Left renal pelvis (tissue), 4 donors: ENCODE results near the gene CLEC16A. TPM values are rescaled to one million over a fixed set of nuclear protein-coding genes. Genes with fewer than 3 reads are reported as not detected.

Source experiments
- DNase-seq, 4 donors: peaks; one replicate each; pipeline ENCODE4 v3.0.0-alpha.2; 2013; ENCODE audit warnings: low read depth in 4 of 4, low spot score in 3 of 4
- polyA plus RNA-seq, 4 donors: library from polyadenylated mRNA; unstranded; fragments of 120-200 nt; gene quantifications; one replicate each; pipeline ENCODE4 v1.2.1, GENCODE V29; 2013; ENCODE audit not compliant: insufficient read length in 4 of 4

The CLEC16A gene
- polyA plus RNA-seq, 4 donors, result 18.0 to 25.9 (median 22.7) TPM

DNA sequence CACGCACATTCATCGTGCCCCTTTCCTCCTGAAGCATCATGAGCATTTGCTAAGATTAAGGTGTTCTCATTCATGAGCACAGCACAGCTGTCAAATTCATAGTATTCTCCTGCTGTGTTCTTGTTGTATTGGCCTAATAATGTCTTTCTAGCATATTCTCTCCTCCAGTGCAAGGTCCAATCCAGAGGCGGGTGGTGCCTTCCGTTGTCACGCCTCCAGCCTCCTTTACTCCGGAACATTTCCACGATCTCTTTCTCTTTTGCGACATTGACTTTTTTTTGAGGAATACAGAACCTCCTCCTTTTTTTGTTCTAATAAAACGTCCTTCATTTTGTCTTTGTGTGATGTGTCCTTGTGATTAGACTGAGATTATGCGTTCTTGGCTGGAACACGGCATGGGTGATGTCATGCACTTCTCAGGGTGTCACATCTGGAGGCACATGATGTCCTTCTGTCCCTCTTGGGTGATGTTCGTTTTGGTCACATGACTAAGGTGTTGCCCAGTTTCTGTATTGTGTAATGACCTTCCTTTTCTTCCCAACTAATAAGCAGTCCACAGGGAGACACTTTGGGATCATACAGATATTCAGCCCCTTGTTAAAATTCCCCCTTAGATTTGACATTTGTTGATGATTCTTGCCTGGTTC lies 66.3 kb downstream of the CLEC16A start:
- no peak for DNase-seq

GRCh38 chr16:11011326-11011725 lies 67.0 kb downstream of the CLEC16A start:
- no peak for DNase-seq

GRCh38 chr16:11012841-11013240 lies 68.5 kb downstream of the CLEC16A start:
- DNase-seq, result no peak

DNA sequence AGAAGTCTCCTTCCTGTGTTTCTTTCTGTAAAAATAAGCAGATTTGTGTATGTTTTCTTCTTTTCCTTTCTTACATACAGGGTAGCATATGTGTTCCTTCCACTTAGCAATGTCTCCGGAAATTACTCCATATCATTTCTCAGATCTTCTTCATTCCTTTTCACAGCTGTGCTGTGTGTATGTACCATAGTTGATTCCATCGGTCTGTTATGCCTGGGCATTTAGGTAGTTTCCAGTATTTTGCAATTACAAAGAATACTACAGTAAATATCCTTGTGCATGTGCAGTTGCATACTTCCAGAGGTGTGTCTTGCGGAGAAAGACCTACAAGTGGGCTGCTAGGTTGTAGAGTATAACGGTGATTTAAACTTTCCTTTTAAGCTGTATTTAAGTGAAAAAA lies 69.8 kb downstream of the CLEC16A start:
- no peak for DNase-seq

- DNase-seq, result no peak
Observed at GRCh38 chr16:11015076-11015475, 70.7 kb downstream of the CLEC16A start.

GRCh38 chr16:11015607-11016006 lies 71.2 kb downstream of the CLEC16A start:
- no peak for DNase-seq

DNA sequence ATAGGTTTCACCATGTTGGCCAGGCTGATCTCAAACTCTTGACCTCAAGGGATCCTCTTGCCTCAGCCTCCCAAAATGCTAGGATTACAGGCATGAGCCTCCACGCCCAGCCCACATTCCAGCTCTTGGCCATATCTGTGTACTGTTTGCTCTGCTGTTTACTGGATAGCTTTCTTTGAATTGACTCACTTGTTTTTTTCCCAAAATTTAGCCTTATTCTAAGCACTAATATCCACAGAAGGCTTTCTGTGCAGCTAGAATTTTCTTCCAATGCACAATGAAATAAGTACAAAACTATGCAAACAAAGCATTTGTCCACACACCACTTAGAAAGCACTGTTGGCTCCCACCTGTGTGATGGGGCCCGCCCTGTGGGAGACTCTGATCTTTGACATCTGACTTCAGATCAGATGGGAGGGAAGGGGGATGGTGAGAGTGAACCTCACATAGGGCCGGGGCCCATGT lies 72.2 kb downstream of the CLEC16A start:
- no peak for DNase-seq

DNA sequence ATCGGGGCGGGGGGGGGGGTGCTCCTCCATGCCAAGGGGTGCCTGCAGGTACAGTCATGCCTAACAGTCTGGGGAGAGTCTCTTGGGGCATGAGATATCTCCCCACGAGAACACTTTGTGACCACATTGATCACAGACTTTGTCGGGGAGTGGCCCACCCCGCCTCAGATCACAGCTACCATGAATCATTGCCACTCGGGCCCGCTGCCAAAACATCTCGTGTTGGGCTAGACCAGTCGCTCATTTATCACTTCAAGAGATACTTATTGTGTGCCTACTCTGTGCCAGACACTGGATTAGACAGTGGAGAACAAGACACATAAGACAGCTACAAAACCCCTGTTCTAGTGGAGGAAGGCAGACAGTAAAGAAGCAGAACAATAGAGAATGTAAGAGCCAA lies 72.6 kb downstream of the CLEC16A start:
- no peak for DNase-seq

DNA sequence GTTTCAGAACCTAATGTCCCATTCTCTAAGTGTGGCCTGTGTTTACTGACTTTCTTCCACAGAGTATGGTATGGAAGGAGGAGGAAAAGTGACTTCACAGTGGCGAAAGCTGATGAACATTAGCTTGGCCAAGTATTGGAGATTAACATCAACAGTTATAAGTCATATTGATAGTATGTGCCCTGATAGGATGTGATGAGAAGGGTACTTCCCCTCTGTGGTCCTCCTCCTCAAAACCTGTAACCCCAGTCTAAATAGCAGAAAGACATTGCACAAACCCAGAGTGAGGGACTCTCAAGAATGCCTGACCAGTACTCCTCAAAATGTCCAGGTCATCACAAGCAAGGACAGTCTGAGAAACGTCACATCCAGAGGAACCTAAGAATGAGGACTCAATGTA lies 73.1 kb downstream of the CLEC16A start:
- no peak for DNase-seq

DNA sequence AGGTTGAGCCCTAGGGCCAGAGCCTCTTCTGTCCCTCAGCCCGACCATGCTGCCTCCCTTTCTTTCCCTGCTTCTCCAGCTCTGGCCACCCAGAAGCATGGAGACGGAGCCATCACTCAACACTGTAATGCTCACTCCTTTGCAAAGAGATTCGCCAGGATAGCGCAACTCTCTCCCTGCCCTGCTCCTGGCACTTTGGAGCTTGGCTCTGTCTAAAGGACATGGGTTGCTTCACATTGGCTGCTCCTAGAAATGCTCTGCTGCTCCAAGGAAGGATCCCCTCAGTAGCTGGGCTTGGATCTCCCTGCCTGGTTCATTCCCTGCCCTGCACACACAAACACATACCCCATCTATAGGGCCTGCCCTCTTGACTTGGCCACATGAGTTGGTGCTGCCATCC lies 76.0 kb downstream of the CLEC16A start:
- DNase-seq, result no peak

DNA sequence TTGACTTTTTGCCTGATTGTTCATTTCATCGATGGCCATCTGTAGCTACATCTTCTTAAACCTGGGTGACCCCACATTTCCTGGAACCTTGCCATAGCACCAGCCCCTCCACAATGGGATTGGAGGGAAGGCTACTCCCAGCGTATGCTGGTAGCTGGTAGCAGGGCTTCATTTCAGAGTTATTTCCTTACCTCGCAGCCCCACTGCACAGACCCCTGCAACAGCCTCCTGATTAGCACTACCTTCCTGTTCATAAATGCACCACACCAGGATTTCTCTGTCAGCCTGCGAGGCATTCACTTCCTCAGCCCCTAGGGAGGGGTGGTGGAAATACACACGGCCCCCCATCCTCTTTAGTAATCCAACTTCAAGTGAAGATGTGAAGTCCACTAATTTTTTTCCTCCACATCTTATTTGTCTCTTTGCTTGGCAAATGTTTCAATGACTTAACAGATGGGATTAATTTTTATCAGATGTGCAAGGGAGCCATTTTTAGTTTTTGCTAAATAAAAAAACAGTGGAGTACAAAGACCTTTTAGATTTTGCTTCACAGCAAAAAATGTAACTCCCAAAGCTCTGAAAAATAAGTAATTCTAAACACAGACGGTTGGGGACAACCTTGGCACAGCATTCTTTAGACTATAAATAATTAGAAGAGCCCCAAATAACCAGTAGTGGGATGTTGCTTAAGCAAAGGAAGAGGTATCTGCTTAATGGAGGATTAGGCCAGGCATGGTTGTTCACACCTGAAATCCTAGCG lies 76.6 kb downstream of the CLEC16A start:
- no peak for DNase-seq

DNA sequence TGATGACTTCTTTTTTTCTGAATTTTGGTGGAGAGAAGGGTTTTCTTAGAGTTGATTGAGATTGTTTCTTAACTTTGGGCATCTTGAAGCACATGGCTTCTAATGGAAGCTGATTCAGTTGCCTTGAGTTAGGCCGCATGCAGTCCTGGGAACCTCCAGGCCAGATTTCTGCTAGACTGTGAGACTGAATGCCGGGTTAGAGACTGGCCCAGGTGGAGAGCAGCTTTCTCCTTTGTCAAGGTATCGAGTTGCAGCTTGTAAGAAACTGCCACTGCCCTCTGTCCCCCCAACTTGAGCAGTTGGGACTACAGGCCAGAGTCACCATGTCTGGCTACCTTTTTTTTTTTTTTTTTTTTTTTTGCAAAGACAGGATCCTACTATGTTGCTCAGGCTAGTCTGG lies 77.6 kb downstream of the CLEC16A start:
- DNase-seq, result no peak

DNA sequence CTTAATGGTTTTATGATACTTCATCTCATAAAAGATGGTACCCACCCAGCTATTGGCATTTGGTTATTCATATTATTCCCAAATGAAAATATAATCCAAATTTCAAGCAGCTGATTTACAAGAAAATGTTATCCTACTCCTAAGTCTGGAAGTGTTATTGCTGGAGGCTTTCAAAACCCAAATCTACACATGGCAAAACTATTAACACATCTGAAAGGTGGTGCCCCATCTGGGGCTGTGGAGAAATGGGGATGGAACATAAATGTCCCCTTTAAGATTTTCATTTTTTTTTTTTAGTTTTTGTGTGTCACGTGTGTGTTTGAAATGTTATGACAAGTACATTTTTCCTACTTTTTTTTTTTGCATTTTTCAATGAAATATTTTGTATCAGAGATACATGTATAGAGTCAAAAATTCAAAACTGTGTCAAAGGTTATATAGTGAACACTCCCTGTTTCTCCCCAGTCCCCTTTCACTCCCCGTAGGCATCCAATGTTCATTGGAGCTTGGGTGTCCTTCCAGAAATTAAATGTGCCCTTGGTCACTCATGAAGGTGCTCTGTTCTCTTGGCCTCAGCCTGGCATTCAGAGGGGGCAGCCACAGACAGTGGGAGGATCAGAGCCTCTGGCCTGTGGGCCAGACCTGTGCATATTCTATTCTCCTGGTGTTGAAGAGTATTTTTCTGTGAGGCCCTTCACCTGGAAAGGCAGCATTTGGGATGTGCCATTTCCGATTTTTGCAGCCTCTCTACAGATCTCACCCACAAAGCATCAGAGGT lies 79.1 kb downstream of the CLEC16A start:
- no peak for DNase-seq

DNA sequence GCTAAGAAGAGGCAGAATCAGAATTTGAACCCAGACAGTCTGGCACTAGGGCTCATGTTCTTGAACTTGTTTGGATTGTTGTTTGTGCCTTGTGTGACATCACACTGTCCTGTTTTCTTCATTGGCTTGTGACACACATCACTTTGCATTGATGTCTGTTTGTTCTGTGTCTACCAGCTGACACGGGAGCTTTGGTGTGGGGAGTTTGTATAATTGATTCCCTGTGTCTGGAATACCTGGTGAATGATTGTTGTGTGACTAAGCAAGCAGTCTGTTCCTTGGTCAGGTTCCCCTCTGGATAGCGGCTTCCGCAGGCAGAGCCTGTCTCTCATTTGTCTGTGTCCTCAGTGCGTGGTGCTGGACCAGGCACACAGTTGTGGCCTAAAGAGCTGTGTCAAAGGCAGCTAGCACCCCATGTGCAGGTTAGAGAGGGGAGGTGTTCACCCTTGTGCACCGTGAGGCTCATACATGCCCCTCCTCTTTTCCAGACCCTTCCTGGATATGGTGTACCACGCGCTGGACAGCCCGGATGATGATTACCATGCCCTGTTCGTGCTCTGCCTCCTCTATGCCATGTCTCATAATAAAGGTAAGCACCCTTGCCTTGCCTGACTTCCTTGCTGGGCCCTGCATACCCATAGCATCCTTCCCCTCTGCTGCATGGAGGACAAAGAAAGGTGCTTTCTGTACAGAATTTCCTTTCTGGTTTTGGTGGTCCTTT lies 80.1 kb downstream of the CLEC16A start:
- no peak for DNase-seq

- DNase-seq, result no peak
Observed at GRCh38 chr16:11025120-11025531, 80.8 kb downstream of the CLEC16A start.

- DNase-seq, result no peak
Observed at GRCh38 chr16:11029948-11030347, 85.6 kb downstream of the CLEC16A start.

- DNase-seq, result no peak
Observed at GRCh38 chr16:11030990-11031510, 86.7 kb downstream of the CLEC16A start.

DNA sequence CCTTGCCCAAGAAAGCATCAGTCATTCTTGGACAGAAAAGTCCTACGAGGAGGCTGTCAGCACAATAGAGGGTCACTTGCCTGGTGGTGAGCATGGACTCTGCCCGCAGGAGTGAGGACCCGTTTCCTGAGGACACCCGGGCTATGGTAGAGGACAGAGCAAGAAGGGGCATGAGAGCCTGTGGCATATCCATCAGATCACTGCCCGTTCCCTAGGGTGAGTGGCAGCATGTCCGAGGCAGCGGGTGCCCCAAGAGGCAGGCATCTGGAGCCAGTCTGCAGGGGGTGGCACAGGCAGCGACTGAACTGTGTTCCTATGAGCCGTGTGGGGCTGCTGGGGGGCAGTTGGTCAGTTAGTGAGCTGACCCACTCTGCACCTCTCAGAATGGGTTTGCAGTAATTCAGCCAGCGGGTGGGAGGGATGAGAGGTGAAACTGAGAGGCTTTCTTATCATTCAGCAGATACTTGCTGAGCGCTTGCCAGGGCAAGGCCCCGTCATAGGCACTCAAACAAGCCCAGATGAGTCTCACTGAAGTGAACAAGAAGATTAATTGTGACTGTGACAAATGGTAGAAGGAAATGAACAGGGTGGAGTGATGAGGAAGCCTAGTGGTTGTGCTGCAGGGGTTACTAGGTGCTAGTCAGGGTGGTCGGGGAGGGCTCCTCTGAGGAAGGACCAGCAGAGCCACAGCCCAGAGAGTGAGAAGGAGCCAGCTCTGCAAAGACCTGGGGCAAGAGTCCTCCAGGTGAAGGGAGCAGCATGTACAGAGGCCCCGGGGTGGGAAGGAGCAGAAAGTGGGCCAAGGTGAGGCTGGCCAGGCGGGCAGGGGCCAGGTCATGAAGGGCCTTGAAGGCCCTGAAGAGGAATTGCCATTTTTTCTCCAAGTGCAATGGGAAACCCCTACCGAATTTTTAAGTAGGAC lies 87.9 kb downstream of the CLEC16A start:
- no peak for DNase-seq

- no peak for DNase-seq
Observed at GRCh38 chr16:11032922-11033291, 88.5 kb downstream of the CLEC16A start.
